Skeletal muscle satellite cell (primary cell): Measurements from ENCODE around the gene CASP3.

Experiments
- H3K27me3 ChIP-seq: 2 replicates; pipeline ENCODE4 v1.7.0; 2013; ENCODE audit warnings: low read length; ENCODE audit not compliant: control insufficient read depth, insufficient read depth
- H3K36me3 ChIP-seq: 2 replicates; pipeline ENCODE4 v1.7.0; 2013; ENCODE audit warnings: mild to moderate bottlenecking, control low read depth, low read length; ENCODE audit not compliant: insufficient read depth
- H3K4me1 ChIP-seq: 2 replicates; pipeline ENCODE4 v1.7.0; 2013; ENCODE audit warnings: low read length; ENCODE audit not compliant: control insufficient read depth, insufficient read depth
- H3K4me2 ChIP-seq: 2 replicates; pipeline ENCODE4 v1.7.0; 2013; ENCODE audit warnings: mild to moderate bottlenecking, low read length
- H3K4me3 ChIP-seq: 2 replicates; pipeline ENCODE4 v1.7.0; 2013; ENCODE audit warnings: low read length
- H3K9ac ChIP-seq: 2 replicates; pipeline ENCODE4 v1.7.0; 2013; ENCODE audit warnings: mild to moderate bottlenecking, low read depth, low read length, moderate library complexity
- H3K9me3 ChIP-seq: replicated peaks from 2 replicates; pipeline ENCODE4 v1.7.0; 2013; ENCODE audit warnings: mild to moderate bottlenecking, control low read depth, low read length

The CASP3 gene

DNA sequence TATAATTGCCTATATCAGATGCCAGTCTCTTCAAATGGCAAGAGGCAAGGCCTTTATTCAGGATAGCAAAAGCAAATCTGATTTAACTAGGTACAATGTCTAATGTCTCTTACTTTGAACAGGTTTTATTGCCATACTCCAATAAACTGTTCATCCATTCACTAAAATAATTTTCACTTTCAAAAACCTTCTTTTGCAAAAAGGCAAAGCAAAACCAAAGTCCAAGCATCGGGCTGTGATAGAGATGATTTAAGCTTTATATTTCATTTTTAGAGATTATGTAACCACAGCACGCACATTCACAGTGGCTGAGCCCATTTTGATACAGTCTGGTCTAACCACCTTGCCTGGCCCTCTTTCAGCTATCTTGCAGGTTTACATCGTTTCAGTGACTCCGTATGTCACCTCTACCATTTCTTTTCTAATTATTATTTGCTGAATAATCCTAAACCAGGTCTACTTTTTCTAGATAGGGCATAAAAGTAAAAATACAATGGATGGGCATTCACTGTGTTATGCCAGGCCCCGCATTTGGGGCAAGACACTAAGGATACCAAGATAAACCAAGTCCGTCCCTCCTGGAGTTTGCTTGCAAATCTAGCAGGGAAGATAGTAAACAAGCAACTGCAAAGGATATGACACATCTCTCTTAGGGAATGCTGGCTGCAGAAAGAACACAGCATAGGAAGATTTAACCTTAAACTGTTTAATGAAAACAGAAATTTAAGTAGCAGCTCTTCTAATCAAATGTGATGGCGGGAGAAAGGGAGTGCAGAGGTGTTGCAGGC is 1.8 kb downstream of the CASP3 start:
- Histone ChIP-seq H3K9me3 (no peaks in the 10 kb centered on the region), H3K9ac (peak overlapping the region; percentile 95), H3K27me3 (no peaks in the 10 kb centered on the region), H3K36me3 (peaks cover 15% of the 10 kb centered on the region), H3K4me3 (peak overlapping the region; percentile 82), H3K4me2 (peak overlapping the region; percentile 98), H3K4me1 (peaks cover 34% of the 10 kb centered on the region)

DNA sequence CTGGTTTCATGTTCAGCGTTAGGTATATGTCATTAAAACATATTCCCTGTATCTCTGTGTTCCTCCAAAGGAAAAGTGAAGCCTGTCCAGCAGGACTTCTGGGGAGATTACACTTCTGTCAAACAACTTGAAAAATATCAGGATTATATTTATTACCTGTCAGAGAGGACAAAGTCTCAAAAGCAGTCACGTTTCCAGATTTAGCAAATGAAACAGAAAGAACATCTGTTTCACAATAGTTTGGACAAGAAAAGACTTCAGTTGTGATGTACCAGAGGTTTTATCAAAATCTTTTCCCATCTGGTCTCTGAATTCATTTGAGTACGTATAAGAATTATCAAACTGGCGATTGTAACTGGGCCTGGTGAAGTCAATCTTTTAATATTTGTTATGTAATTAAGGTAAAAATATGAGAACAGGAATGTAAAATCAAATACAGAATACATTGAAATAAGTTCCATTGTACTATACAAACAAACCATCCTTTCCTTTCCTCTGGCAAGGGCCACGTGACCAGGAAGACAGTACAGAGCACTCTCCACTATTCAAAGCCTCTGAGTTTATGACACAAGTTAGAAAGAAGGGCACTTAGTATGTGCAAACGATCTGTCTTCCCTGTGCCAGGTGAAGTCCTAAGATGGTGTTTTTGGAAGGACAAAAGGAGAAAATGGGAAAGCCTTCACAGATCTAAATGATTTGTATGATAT is 3.2 kb downstream of the CASP3 start:
- H3K27me3 ChIP-seq, result no peaks in the 10 kb centered on the region
- no peak overlapping the region for H3K4me3 ChIP-seq
- no peaks in the 10 kb centered on the region for H3K9me3 ChIP-seq
- peak overlapping the region; percentile 98 for H3K4me2 ChIP-seq
- peaks cover 19% of the 10 kb centered on the region for H3K36me3 ChIP-seq
- H3K4me1 ChIP-seq, result peaks cover 34% of the 10 kb centered on the region
- H3K9ac ChIP-seq, result no peak overlapping the region

DNA sequence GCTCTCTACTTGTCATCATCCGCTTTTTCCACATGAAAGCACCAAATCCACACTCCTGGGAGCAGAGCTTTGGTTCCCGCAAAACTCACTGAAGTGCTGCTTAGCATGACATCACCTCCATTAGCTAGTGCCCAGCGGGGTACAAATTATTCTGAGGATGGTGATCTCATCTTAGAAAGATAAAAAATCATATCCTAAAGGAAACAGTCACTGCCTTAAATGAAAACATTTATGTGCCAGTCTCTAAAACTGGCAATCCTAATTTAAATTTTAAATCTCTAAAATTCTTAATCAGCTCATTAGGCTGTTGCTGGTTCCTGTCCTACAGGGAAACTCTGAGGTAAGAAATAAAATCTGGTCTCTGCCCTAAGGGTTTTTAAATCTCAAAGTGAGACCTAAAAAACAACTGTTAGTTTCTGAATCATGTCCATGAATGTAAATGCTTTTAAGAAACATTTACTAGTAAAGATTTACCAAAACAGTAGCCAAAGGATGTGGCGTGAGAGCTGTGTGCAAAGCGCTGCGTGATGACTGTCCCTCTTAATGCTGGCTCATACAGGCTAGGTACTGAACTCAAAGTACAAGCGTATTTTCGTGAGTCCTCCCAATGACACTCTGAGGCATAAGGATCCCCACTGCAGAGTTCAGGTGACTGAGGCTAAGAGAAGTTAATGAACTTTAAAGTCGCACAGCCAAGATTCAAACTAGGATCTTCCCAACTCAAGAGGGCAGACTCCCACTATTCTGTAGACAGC is 4.5 kb downstream of the CASP3 start:
- Histone ChIP-seq H3K36me3 (peaks cover 23% of the 10 kb centered on the region), H3K4me1 (peaks cover 28% of the 10 kb centered on the region), H3K4me3 (peak overlapping the region; percentile 3), H3K9ac (peak overlapping the region; percentile 17), H3K27me3 (no peaks in the 10 kb centered on the region), H3K9me3 (no peaks in the 10 kb centered on the region), H3K4me2 (peak overlapping the region; percentile 16)

DNA sequence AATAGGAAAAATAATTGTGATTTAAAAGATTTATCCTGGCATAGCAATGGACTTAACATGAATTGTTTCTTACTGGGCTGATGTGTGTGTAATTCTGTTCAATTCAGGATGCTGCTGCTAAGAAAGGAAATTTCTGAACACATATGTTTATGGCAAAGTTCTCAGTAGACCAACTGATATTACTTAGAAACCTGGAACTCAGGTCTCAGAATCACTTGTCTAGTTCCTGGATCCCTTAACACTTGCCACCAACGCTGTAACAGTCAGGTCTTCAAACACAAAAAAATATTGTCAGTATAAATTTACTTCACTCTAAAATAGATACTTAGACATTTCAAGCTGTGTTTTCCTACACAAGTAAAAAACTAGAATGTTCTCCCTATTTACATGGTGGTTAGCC is 5.5 kb downstream of the CASP3 start:
- Histone ChIP-seq H3K36me3 (peaks cover 26% of the 10 kb centered on the region), H3K4me3 (no peak overlapping the region), H3K27me3 (no peaks in the 10 kb centered on the region), H3K4me2 (no peak overlapping the region), H3K4me1 (peaks cover 28% of the 10 kb centered on the region), H3K9me3 (no peaks in the 10 kb centered on the region), H3K9ac (no peak overlapping the region)

DNA sequence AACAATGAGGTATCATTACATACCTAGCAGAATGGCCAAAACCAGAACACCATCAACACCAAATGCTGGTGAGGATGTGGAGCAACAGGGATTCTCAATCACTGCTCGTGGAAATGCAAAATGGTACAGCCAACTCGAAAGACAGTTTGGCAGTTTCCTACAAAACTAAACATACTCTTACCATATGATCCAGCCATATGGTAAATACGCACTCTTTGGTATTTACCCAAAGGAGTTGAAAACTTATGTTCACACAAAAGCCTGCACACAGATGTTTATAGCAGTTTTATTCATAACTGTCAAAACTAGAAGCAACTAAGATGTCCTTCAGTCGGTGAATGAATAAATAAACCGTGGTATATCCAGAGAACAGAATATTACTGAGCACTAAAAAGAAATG is 7.8 kb downstream of the CASP3 start:
- Histone ChIP-seq H3K9ac (no peak overlapping the region), H3K4me1 (peaks cover 13% of the 10 kb centered on the region), H3K9me3 (no peaks in the 10 kb centered on the region), H3K4me3 (no peak overlapping the region), H3K4me2 (no peak overlapping the region), H3K27me3 (no peaks in the 10 kb centered on the region), H3K36me3 (peaks cover 39% of the 10 kb centered on the region)

DNA sequence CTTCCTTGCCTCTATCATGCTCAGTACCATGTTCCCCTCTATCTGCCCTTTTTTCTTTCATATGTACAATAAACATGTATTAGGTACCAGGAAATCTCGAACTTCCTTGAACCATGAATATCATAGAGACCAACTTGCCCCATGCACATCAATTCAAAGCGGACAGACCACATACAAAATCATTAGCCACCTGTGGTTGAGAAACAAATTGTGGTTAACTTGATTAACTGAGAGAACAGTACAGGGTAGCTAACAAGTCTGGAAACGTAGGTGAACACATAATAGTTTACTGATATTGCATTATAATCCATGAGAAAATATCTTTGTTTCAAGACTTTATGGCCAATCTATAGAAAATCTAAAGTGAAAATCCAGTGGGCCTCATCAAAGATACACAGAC is 8.2 kb downstream of the CASP3 start:
- Histone ChIP-seq H3K36me3 (peaks cover 41% of the 10 kb centered on the region), H3K9me3 (no peaks in the 10 kb centered on the region), H3K4me3 (no peak overlapping the region)

DNA sequence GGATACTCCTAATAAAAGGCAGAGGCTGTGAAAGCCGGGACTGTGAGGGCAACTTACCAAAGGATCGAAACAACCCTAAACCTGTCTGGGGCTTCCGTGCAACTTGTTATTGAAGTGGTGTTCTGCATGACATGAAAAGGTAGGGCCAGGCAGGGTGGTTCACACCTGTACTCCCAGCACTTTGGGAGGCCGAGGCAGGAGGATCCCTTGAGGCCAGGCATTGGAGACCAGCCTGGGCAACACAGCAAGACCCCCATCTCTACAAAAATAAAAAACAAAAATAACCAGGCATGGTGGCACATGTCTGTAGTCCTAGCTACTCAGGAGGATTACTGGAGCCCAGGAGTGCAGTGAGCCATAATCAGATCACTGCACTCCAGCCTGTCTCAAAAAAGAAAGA is 12.3 kb downstream of the CASP3 start:
- Histone ChIP-seq H3K9ac (no peak overlapping the region), H3K4me2 (no peak overlapping the region), H3K36me3 (peaks cover 65% of the 10 kb centered on the region), H3K4me3 (no peak overlapping the region), H3K9me3 (no peaks in the 10 kb centered on the region), H3K4me1 (no peaks in the 10 kb centered on the region), H3K27me3 (no peaks in the 10 kb centered on the region)

More for the DNA sequence above, 8.2 kb downstream of the CASP3 start:
- H3K4me2 ChIP-seq, result no peak overlapping the region
- peaks cover 9% of the 10 kb centered on the region for H3K4me1 ChIP-seq
- no peak overlapping the region for H3K9ac ChIP-seq
- no peaks in the 10 kb centered on the region for H3K27me3 ChIP-seq

DNA sequence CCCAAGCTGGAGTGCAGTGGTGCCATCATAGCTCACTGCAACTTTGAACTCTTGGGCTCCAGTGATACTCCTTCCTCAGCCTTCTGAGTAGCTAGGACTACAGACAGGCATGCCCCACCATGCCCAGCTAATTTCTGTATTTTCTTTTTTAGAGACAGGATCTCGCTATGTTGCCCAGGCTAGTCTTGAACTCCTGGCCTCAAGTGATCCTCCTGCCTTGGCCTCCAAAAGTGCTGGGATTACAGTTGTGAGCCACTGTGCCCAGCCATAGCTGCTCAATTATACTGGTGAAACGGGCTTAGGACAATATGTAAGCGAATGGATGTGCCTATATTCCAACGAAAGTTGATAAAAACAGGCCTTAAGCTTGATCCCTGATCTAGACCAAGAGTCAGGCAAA is 13.1 kb downstream of the CASP3 start:
- H3K9me3 ChIP-seq, result no peaks in the 10 kb centered on the region
- H3K4me1 ChIP-seq, result no peaks in the 10 kb centered on the region
- H3K4me3 ChIP-seq, result no peak overlapping the region
- H3K36me3 ChIP-seq, result peaks cover 71% of the 10 kb centered on the region
- H3K4me2 ChIP-seq, result no peak overlapping the region
- no peaks in the 10 kb centered on the region for H3K27me3 ChIP-seq
- no peak overlapping the region for H3K9ac ChIP-seq

DNA sequence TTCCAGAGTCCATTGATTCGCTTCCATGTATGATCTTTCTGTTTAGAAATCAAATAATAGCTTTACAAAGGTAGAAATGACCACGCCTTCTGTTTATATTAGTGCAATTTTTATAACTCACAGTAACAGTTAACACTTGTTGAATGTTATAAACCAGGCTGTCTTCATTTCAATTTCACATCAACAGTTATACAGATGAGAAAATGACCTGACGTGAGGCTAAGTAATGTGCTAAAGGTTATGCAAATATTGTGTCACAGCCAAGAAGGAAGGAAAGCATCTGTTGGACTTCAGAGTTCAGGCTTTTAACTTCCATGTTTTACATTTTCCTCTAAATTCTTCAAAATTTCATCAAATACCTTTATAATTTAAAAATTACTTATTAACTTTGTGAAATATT is 13.9 kb downstream of the CASP3 start:
- peaks cover 77% of the 10 kb centered on the region for H3K36me3 ChIP-seq
- no peaks in the 10 kb centered on the region for H3K9me3 ChIP-seq
- H3K9ac ChIP-seq, result no peak overlapping the region
- H3K4me1 ChIP-seq, result no peaks in the 10 kb centered on the region
- no peak overlapping the region for H3K4me3 ChIP-seq
- no peaks in the 10 kb centered on the region for H3K27me3 ChIP-seq
- no peak overlapping the region for H3K4me2 ChIP-seq

DNA sequence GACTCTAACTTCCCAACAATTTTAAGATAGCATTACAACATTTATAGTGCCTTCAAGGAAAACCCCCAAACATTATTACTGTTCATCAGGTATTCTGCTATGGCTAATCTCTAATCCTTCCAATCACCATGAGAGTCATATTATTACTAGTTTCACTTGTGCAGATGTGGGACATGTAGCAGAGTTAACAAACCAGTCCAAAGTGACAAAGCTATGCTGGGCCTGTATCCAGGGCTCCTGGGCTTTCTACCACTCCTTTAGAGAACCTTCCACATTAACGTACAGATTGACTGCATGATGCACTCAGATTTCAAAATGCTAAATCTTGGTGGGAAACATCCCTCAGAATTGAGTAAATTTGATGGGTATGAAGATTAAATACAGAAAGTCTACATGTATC is 16.4 kb downstream of the CASP3 start:
- Histone ChIP-seq H3K9me3 (no peaks in the 10 kb centered on the region), H3K4me1 (no peaks in the 10 kb centered on the region), H3K36me3 (peaks cover 83% of the 10 kb centered on the region), H3K27me3 (no peaks in the 10 kb centered on the region), H3K4me2 (no peak overlapping the region), H3K9ac (no peak overlapping the region), H3K4me3 (no peak overlapping the region)

DNA sequence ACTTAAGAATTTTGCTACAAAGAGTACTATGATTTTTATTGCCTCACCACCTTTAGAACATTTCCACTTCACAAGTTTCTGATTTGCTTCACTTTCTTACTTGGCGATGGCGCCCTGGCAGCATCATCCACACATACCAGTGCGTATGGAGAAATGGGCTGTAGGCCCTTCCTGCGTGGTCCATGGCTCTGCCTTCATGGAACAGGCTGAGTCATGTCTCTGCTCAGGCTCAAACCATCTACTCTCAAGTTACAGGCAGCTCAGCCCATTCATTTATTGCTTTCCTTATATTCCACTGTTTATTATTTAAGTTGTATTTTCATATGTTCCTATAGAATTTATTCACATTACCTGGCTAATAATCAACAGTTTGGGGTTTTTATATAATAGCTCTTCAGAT is 21.1 kb downstream of the CASP3 start:
- no peak overlapping the region for H3K4me2 ChIP-seq
- H3K9ac ChIP-seq, result no peak overlapping the region
- no peak overlapping the region for H3K4me3 ChIP-seq
- H3K27me3 ChIP-seq, result no peaks in the 10 kb centered on the region
- H3K36me3 ChIP-seq, result peaks cover 54% of the 10 kb centered on the region
- H3K4me1 ChIP-seq, result no peaks in the 10 kb centered on the region
- no peaks in the 10 kb centered on the region for H3K9me3 ChIP-seq
